Activated CD8-positive, alpha-beta memory T cell treated with anti-CD3 and anti-CD28 coated beads for 24 hours (primary cell): ENCODE measurements around the gene CIBAR2.

Source experiments
- DNase-seq: peaks from one replicate; pipeline ENCODE4 v3.0.0-alpha.2; 2020

The CIBAR2 gene

DNA sequence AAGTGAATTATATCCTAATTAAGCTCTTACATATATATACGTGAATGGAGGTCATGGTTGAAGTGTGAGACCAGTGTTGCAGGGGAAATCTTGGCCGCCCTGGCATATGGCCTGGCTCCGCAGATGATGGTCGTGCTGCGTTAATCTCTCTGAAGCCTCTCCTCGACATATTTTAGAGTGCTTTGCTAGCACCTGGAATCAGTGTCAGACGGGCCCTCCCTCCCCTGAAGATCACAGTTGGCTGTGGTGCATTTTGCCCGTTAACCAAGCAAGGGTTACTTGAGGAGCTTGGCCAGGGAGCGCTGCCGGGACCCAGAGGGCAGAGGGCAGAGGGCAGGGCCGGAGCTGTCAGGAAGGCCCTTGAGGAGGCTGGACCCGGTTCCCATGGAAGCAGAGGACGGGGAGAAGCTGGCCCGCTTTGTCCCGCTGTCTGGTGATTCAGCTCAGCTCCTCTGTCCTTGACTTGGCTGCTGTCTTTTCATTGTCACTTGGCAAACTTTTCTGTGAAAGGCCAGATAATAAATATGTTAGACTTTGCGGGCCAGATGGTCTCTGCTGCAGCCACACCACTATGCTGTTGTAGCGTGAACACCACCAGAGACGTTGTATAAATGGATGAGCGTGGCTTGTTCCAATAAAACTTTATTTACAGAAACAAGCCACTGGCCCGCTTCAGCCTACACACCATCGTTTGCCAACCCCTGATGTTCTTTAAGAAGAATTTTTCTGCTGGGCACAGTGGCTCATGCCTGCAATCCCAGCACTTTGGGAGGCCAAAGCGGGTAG, 32.3 kb downstream of the CIBAR2 start:
- no peak for DNase-seq

DNA sequence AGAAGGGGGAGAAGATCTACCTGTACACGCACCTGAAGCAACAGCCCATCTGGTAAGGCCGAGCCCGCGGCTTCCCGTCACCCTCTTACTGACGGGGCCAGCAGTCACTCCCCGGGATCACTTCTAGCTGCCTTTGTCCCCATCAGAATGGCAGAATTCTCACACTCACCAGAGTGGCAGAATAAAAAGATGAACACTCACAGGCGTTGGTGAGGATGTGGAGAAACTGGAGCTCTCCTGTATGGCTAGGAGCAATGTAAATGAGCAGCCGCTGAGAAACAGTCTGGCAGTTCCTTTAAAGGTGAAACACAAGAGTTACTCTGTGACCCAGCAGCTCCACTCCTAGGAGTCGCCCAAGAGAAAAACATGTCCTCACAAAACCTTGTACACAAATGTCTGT, 33.3 kb downstream of the CIBAR2 start:
- no peak for DNase-seq

DNA sequence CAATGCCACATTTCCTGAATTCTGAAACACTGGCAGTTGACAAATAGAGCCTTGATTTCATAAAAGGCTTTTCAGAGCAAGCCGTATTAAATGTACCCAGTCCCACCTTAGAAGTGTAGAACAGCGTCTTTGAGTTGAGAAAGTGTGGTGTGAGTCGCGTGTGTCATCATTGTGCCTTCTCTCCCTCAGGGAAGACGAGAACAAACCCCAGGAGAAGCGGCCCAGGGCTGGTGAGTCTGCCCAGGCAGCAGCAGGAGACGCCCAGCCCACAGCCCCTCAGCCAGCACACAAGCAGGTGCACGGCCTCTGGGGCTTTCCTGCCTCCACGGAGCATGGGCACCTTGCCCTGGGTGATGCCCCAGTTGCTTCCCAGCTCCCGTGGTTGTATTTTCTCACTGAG, 34.0 kb downstream of the CIBAR2 start:
- DNase-seq = no peak

DNA sequence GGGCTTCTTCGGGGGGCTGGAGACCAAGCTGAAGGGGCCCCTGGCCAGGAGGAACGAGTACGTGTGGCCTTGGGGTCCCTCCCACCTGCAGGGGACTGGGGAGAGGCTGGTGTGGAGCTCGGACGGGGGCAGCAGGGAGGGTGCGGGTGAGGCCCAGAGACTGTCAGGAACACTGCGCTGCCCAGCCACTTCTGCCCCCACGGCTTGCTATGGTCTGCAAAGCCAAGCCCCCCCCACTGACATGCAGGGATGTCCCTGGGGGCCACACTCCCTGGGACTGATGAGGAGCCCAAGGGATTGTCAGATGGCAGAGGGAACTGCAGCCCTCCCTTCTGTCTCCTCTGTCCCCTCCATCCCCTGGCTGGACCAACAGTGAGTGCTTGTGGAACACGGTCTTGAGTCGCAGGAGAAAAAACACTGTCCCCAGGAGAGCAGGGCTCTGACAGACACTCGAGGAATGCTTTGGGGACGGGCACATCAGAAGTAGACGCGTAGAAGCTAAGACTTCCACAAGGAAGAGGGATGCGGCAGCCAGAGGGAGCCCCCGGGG, 34.6 kb downstream of the CIBAR2 start:
- no peak for DNase-seq

DNA sequence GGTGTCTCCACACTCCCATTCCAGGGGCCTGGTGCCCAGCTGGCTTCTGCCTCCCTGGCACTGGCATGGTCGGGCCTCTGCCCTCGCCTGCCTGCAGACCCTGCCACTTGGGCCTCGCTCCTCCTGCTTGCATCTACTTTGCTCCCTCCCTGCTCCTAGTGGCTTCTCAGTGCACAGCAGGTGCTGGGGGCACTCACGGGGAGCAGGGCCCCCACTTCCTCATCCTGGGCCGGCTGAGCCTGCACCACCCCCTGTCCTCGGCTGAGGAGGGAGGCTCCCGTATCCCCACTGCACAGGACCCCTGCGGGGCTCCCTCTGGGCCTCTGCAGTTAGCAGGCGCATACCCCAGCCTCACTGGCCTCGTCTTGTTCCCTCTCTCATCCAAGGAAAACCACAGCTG, 35.2 kb downstream of the CIBAR2 start:
- DNase-seq = no peak

DNA sequence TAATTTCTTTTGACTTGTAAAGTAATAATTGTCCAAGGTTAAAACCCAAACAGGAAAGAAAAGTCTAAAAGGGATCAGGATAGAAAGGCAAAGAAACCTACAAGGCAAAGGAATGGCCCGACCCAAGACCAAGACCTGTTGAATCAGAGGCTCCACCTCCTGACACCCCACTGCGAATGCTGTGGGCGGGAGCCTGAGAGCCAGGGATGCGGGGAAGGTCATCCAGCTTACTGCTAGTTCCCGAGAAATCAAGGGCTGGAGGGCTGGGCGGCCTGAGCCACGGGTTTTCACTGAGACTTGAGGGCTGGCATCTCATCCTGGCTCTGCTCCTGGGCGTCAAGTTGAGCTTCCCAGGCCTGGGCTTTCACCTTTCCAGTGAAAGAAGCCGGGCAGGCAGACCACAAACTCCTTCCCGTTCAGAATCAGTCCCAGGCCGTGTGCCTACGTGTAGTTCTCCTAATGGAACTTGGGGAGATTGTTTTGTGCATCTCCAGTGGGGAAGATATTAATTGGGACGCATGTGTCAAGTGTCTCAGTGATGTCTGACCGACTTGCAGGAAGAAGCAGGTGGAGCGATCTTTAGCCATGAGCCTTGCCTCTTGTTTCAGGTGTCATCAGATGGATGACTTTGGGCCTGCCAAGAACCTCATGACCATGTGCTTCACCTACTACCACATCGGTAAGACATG, 36.9 kb downstream of the CIBAR2 start:
- DNase-seq = no peak

DNA sequence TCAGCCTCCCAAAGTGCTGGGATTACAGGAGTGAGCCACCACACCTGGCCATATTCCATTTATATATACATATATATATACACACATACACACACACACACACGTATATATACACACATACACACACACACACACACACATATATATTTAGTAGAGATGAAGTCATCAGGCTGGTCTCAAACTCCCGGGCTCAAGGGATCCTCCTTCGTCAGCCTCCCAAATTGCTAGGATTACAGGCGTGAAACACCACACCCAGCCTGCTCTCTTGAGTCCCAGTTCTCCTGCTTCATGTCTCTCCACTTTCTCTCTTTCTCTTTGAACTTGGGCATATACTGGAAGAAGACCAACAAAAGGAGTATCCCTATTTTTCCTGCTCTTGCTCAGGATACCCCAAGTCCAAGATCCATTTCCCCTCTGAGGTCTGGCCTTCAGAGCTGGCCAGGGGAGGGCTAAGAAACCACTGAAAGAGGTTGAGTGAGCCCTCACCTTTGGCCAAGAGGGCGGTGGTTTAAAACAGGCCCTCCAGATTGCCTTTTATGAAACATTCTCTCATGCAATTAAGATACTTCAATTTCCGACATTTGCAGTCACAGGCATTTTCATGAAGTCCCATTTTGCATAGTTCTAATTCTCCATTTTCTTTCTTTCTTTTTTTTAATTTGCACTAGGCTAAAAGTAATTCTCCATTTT, 37.9 kb downstream of the CIBAR2 start:
- no peak for DNase-seq

DNA sequence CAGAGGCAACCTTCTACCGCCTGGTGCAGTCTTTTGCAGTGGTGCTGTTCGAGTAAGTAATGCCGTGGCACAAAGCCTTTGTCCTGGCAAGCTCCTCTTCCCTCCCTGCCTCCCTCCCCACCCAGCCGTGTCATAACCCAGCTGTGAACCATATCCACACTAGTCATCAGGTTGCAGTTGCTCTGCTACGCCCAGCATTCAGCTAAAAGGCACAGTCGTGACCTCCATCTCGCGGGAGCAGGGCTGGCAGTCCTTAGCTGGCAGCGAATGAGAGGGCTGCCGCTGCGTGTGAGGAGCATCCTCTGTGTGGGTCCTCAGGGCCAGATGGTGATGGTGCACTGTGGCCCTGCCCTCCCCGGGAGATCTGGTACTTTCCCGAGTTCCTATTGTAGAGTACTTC, 39.3 kb downstream of the CIBAR2 start:
- DNase-seq = no peak

DNA sequence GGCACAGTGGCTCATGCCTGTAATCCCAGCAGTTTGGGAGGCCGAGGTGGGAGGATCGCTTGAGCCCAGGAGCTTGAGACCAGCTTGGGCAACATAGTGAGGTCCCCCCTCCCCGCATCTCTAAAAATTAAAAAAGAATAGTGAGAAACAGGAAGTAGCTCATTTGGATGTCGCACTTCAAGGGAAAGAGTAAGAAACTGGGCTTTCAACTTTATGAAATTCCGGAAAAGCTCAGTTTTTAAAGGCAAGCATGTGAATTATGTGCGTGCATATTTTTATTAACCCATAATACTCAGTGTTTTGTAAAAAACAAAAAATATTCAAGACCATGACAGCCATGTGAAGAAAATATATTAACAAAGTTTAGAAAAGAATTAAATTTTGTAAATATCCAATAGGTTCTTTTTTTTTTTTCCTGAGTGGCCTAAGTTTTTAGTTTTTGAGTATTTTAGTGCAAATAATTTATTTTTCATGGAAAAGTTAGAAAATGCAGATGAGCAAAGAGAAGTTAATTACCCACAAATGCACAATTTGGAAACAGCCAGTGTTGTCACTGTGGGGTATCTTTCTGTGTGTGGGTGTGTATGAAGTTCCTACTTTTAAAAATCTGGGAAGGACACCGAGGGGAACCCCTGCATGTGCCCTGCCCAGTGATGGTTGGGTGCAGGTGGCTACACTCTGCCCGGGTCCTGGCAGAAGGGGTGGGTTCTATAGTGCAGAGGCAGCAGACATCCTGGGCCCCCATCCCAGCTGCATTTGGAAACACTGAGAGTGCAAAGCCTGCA, 40.0 kb downstream of the CIBAR2 start:
- DNase-seq = no peak

DNA sequence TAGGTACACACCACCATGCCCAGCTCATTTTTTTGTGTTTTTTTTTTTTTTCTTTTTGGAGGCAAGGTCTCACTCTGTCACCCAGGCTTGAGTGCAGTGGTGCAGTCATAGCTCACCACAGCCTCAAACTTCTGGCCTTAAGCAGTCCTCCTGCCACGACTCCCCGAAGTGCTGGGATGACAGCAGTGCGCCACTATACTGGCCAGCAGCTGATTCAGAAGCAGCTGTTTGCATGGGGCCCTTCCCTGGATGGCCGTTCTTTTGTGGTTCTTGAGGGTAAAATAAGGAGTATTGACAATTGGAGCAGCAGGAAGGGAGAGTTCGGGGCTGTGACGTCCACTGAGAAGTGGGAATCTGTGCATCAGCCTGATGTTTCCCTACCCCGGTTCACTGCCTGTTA, 43.1 kb downstream of the CIBAR2 start:
- DNase-seq = no peak

DNA sequence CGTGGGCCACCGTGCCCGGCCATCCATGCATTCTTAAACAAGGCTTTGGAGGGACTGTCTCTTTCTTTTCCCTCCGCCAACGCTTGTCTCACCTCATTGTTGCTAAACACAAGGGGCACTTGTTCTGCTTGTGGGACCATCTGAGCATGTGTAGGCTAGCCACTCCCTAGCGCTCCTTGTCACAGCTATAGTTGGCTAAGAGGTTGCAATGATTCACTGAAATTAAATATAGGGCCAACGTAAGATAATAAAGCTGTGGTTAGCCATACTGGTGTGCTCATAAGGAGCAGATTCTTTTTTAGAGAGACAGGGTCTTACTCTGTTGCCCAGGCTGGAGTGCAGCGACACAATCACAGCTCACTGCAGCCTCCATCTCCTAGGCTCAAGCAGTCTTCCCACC, 43.5 kb downstream of the CIBAR2 start:
- no peak for DNase-seq

DNA sequence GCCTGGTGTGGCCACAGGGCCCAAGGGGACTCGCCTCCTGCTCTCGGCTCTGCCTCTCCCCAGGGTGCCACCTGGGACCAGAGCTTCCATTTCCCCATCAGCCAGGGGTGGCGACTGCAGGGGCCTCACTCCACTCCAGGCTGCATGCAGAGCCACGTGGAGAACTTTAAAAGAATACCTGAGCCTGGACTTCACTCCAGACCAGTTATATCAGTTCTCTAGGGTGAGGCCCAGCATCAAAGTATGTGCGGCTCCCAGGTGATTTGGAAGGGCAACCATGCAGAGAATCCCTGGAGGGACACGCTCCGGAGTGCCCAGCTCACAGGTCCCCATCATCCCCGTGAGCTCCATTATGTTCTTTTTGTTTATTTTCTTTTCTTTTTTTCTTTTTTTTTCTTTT, 44.8 kb downstream of the CIBAR2 start:
- DNase-seq = no peak

DNA sequence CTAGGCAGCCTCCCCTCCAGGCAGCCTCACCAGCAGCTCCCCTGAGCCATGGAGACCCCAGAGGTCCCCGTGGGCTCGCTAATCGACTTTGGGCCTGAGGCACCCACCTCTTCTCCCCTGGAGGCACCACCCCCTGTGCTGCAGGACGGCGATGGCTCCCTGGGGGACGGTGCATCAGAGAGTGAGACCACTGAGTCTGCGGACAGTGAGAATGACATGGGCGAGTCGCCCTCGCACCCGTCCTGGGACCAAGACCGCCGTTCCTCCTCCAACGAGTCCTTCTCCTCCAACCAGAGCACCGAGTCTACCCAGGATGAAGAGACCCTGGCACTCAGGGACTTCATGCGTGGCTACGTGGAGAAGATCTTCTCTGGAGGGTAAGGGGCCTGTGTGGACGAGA, 45.2 kb downstream of the CIBAR2 start:
- no peak for DNase-seq

DNA sequence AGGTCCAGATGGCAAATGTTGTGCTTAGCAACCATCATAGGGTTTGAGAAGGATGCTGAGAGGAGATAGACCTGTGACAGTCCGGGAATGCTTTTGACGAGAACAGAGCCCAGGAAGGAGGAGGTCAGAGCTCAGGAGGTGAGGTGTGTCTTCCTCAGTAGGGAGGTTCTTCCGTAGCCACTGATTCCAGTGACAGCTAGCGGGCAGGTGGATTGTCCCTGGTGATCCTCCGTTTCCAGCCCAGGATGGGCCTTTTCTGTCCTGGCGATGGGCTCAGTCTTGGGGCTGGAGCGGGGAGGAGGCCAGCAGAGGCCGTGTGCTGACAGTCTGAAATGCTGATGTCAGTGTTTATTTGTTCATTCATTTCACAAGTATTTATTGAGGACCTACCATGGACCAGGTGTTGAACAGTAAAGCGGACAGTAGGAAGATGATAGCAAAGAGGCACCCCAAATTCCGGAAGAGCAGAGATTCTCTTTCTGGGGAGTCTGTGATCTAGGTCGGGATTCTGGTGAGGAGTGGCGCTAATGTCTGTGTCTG, 45.9 kb downstream of the CIBAR2 start:
- DNase-seq = no peak

DNA sequence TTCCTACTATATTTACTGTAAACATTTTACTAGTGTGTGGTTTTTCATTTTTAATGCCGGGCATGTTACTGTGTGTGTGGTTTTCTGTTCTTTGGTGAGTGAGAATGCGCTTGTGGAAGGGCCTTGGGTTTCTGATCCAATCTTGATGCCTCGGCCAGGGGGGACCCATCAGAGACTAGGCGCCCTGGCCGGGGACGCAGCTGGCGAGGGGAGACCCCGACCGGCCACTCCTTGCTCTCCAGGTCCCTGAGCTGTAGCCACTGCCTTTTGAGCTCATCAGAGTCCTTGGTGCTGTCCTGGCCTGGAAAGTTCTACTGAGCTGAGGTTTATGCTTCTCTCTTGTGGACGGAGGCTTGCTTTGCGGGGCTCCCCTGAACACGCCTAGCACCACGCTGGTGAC, 47.2 kb downstream of the CIBAR2 start:
- no peak for DNase-seq

DNA sequence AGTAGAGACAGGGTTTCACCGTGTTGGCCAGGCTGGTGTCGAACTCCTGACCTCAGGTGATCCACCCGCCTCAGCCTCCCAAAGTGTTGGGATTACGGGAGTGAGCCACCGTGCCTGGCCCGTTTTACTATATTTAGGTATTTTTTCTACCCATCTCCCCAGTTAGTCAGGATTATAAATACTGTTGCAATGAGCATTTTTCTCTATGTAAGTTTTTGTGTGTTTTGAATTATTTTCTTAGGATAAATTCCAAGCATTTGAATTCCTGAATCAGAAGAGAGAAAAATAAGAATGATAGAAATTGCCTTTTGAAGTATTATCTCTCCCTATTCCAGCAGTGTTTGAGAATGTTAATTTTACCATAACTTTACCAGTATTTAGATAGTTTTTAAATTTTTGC, 48.1 kb downstream of the CIBAR2 start:
- DNase-seq = no peak

DNA sequence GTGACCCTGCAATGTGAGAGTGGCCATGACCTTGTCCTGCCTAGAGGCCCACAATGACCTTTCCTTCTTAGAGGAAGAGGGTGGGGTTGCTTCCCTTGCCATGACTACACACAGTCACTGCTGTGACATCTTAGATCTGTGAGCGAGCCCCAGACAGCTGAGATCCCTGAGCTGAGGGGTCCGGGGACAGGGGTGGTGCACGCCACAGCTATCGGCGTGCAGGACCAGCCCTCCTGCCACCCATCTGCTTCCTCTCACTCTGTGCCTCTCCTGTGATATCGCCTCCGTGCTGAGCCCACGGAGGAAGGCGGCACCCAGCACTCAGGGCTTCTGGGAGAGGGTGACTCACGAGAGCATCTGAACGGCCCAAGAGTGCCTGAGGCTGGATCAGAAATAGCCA, 49.4 kb downstream of the CIBAR2 start:
- no peak for DNase-seq

DNA sequence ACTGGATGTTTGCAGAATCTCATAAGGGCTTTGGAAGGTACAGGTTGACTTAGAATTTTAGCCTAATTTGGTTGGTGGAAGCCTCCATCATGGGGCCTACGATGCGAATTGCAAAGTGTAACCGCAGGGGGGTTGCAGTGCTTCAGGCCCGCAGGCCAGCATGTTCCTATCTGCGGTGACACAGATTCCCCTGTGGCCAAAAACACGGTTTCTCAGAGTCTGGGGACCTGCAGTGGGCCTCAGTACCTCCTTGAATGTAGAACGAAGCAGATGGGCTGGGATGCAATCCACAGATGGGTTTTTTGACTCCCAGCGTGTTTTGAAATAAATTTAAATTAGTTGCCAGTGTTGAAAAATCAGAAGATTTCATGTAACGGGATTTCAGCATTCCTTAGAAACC, 49.9 kb downstream of the CIBAR2 start:
- DNase-seq = no peak

DNA sequence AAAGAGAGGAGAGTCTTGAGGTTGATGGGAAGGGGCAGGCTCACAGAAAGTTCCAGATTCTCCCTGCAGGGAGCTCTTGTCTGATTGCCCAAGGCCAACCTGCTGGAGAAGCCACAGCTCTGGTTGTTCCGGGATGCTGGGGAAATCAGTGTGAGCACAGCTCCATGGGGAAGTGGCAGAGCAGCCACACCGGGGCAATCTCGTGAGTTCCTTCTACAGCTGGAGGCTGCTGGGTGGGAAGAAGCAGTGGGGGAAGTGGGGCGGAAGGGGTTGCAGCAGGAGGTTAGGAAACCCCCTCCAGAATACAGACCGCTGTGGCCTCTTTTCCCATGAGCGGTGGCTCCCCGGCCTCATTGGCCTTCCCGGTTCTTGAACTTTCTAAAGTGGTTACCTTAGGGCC, 50.7 kb downstream of the CIBAR2 start:
- no peak for DNase-seq

DNA sequence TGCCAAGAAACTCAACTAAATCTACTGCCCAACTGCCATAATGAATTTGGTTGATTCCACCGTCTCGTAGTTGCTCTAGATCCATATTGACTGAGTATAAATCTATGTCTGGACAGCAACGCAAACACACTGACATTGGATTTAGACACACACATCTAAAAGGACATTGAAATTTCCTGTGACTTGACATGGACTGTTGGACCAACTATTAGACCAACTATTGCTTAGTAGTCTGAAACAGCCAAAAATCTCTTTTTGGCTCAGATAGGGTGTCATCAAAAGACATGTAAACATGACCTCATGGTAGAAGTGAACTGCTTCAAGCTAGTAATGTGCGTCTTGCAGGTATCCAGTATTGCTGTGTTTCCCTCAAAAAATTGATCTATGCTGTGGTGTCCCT, 53.4 kb downstream of the CIBAR2 start:
- no peak for DNase-seq

DNA sequence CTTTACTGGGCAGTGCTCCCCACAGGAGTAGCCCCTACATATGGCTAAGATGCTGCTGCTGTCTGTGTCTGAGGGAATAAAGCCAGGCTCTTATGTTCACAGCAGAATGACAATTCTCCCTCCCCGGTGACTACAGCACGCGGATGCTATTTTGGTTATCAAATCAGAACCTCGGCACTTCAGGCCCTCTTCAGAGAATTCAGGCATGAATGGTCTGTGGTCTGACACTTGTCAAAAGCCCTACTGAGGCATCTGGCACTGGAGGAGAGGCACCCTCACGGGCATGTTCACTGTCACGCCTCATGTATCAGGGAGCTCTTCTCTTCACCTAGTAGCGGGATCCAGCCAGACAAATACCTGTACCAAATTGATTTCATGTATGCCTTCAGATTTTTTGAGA, 54.3 kb downstream of the CIBAR2 start:
- no peak for DNase-seq

DNA sequence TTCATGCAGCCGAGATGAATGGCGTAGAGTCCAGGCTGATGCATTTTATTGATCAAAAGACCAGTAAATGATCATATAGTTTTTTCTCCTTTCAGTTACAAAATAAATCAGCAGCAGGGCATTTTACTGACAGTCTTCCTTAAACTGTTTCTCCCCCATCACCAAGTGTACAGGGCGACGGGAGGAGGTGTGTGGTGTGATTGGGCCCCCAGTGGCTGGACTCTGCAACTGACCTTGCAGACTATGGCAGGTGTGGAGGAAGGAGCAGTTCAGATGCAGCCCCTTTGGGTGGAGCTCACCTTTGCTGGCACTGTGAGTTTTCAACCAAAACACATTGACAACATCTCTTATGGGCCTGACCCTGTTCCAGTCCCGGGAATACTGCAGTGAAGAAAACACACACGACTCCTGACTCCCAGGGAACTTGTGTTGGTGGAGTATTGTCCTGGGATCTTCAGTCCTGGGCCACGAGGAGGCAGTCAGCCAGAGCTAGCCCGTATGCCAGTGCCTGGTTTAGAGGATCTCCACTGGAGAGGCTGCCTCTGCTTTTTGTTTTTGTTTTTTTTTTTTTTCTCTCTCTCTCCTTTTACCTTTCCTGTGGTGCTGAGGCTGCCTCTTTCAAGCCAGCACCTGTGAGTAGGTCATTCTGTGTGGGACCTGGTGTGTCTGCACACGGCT, 54.9 kb downstream of the CIBAR2 start:
- no peak for DNase-seq
